Type B pancreatic cell (in vitro differentiated cells): ENCODE data around the gene MAGI3. TPM values are rescaled to one million over a fixed set of nuclear protein-coding genes. Genes with fewer than 3 reads are reported as not detected.
A peak's percentile ranks its signal among the peaks of the same experiment; 100 is the strongest.
"Not testable (repeated sequence)": the region's sequence is repeated elsewhere in the genome, so short reads cannot be mapped to it uniquely, and the experiment has no call there.

ENCODE experiments used
- DNase-seq: peaks from one replicate; pipeline ENCODE4 v3.0.0; 2021; ENCODE audit warnings: mixed read lengths; ENCODE audit not compliant: unreplicated experiment; ENCODE audit errors: extremely low spot score
- H3K27ac Mint-ChIP-seq: 2 replicates; pipeline ENCODE4 v1.8.0; 2021; ENCODE audit warnings: mild to moderate bottlenecking, mixed read lengths
- H3K27me3 Mint-ChIP-seq: 2 replicates; pipeline ENCODE4 v1.8.0; 2021; ENCODE audit warnings: mixed read lengths
- H3K36me3 Mint-ChIP-seq: 2 replicates; pipeline ENCODE4 v1.8.0; 2021; ENCODE audit warnings: mixed read lengths
- H3K4me1 Mint-ChIP-seq: one replicate; pipeline ENCODE4 v1.8.0; 2021; ENCODE audit warnings: mixed read lengths; ENCODE audit not compliant: unreplicated experiment
- H3K4me3 Mint-ChIP-seq: 2 replicates; pipeline ENCODE4 v1.8.0; 2021; ENCODE audit warnings: mild to moderate bottlenecking, mixed read lengths
- H3K9me3 Mint-ChIP-seq: 2 replicates; pipeline ENCODE4 v1.8.0; 2021; ENCODE audit warnings: mixed read lengths
- CTCF ChIP-seq: fragments of 200-600 bp; sonication (generic); conservative IDR thresholded peaks from 2 replicates; pipeline ENCODE4 v1.5.0; 2021; ENCODE audit warnings: antibody characterized with exemption, mild to moderate bottlenecking
- total RNA-seq: library from RNA; stranded (reverse); gene quantifications from 2 replicates; pipeline ENCODE4 v1.2.1, GENCODE V29; 2021; ENCODE audit warnings: low replicate concordance

MAGI3 gene
- total RNA-seq, 1 donor from 2014 or later, result 19.2 TPM

DNA sequence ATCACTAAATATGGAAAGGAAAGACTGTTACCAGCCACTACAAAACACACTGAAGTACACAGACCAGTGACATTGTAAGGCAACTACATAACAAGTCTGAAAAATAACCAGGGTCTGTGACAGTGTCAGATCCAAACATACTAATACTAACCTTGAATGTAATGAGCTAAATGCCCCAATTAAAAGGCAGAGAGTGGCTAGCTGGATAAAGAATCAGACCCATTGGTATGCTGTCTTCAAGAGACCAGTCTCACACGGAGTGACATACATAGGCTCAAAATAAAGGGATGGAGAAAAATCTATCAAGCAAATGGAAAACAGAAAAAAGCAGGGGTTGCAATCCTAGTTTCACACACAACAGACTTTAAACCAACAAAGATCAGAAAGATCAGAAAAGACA is 100.1 kb downstream of the MAGI3 start:
- no peaks in the 10 kb centered on the region for H3K27me3 Mint-ChIP-seq
- H3K4me3 Mint-ChIP-seq, result no peak overlapping the region
- no peak overlapping the region for H3K27ac Mint-ChIP-seq
- no peak for TF ChIP-seq CTCF
- no peak for DNase-seq
- no peaks in the 10 kb centered on the region for H3K4me1 Mint-ChIP-seq
- peaks cover 27% of the 10 kb centered on the region for H3K9me3 Mint-ChIP-seq
- peaks cover 12% of the 10 kb centered on the region for H3K36me3 Mint-ChIP-seq

- H3K27me3 Mint-ChIP-seq, result no peaks in the 10 kb centered on the region
- peaks cover 18% of the 10 kb centered on the region for H3K9me3 Mint-ChIP-seq
Observed at GRCh38 chr1:113493533-113493932, 103.2 kb downstream of the MAGI3 start.

DNA sequence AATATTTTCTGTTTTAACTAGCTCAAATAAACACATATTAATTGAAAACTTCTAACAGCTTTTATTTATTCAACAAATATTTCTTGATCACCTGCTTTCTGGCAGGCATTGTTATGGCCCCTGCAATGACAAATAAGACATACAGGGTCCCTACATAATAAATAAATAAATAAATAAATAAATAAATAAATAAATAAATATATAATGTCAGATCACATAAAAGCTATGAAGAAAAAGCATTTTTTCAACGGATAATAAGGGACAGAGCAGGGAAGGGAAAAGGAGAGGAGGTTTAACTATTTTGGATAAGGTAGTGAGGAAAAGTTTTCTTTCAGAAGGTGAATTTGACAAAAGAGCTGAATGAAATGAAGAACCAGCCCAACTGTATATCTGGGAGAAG is 115.0 kb downstream of the MAGI3 start:
- H3K4me1 Mint-ChIP-seq, result no peaks in the 10 kb centered on the region

More at GRCh38 chr1:113493533-113493932, 103.2 kb downstream of the MAGI3 start:
- DNase-seq, result no peak
- no peak overlapping the region for H3K27ac Mint-ChIP-seq
- peaks cover 3% of the 10 kb centered on the region for H3K36me3 Mint-ChIP-seq
- no peak for TF ChIP-seq CTCF
- no peaks in the 10 kb centered on the region for H3K4me1 Mint-ChIP-seq
- H3K4me3 Mint-ChIP-seq, result no peak overlapping the region

GRCh38 chr1:113507552-113508214 is 117.4 kb downstream of the MAGI3 start:
- Mint-ChIP-seq H3K36me3 (no peaks in the 10 kb centered on the region), H3K9me3 (peaks cover 10% of the 10 kb centered on the region), H3K27me3 (no peaks in the 10 kb centered on the region), H3K4me3 (no peak overlapping the region), H3K4me1 (no peaks in the 10 kb centered on the region), H3K27ac (no peak overlapping the region)
- DNase-seq, result no peak
- no peak for TF ChIP-seq CTCF

More for the DNA sequence above, 115.0 kb downstream of the MAGI3 start:
- no peak for DNase-seq
- no peak for TF ChIP-seq CTCF
- Mint-ChIP-seq H3K36me3 (no peaks in the 10 kb centered on the region), H3K27ac (no peak overlapping the region), H3K27me3 (no peaks in the 10 kb centered on the region), H3K4me3 (no peak overlapping the region), H3K9me3 (peaks cover 2% of the 10 kb centered on the region)

GRCh38 chr1:113508364-113509164 is 118.2 kb downstream of the MAGI3 start:
- Mint-ChIP-seq H3K9me3 (peaks cover 10% of the 10 kb centered on the region), H3K4me3 (no peak overlapping the region), H3K4me1 (no peaks in the 10 kb centered on the region), H3K27me3 (no peaks in the 10 kb centered on the region), H3K27ac (peak overlapping the region; percentile 40), H3K36me3 (no peaks in the 10 kb centered on the region)
- DNase-seq, result no peak
- no peak for TF ChIP-seq CTCF

DNA sequence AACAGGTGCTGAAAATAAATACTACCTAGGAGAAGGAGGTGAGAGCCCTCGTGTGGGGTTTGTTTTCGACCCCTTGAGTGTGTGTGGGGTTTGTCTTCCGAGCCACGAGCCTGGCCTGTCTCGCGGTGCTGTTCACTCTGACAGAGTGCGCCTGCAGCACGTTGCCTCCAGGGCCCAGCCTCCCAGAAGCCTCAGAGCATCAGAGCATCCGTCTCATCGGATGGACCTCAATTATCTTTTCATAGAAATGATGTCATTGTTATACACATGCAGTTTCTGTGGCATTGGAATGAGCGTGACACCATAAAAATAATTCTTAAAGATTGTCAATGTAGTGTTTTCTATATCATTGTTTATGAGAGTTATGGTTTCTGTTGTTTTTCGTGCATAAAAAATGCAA is 119.5 kb downstream of the MAGI3 start:
- H3K4me3 Mint-ChIP-seq, H3K36me3 Mint-ChIP-seq, DNase-seq, H3K27me3 Mint-ChIP-seq, H3K27ac Mint-ChIP-seq, H3K4me1 Mint-ChIP-seq: not testable (repeated sequence)
- peaks cover 10% of the 10 kb centered on the region for H3K9me3 Mint-ChIP-seq
